A549 treated with CpdA at 1 μM for 4 hours (cell line): ENCODE data around the gene FUBP1. TPM values are rescaled to one million over a fixed set of nuclear protein-coding genes. Genes with fewer than 3 reads are reported as not detected.

ENCODE experiments used
- total RNA-seq: library from RNA; stranded (reverse); fragments of 200-300 nt; extraction: Qiagen RNA extraction; gene quantifications from 5 replicates; pipeline ENCODE4 v1.2.3, GENCODE V29; 2022; ENCODE audit warnings: low read depth

FUBP1 gene
- total RNA-seq = 102 to 141 TPM (median 118 TPM) in 5 replicates

GRCh38 chr1:77978969-77979876, at the start of gene FUBP1:
FUBP1 (minus strand) TSS chr1:77979072; CDS start chr1:77979004, 68 bp downstream.

GRCh38 chr1:78004719-78005447, 26.0 kb upstream of the FUBP1 start, which contains the start of gene DNAJB4:
DNAJB4 (plus strand) TSS chr1:78004939; CDS start chr1:78005111, 172 bp downstream.

Other genes with a start within 250 kb of the FUBP1 start
- gene USP33, start 219.2 kb downstream of the FUBP1 start, total RNA-seq = 16.7 to 20.1 TPM (median 19.2 TPM) in 5 replicates
- gene MIGA1, start 199.4 kb downstream of the FUBP1 start, total RNA-seq = 4.5 to 7.5 TPM (median 5.8 TPM) in 5 replicates
- gene NEXN, start 90.4 kb downstream of the FUBP1 start, total RNA-seq = 4.0 to 9.3 TPM (median 4.9 TPM) in 5 replicates
- 27.8 to 43.0 TPM (median 30.6 TPM) in 5 replicates for gene DNAJB4, start 25.9 kb upstream of the FUBP1 start, total RNA-seq
- 0.02 to 0.04 TPM in 2 of 5 replicates, not detected in the others for gene GIPC2, start 66.9 kb upstream of the FUBP1 start, total RNA-seq